Adrenal gland (tissue), 5 donors: ENCODE results near the gene FBXL14.

Source experiments
- POLR2A ChIP-seq, 2 donors: fragments of 450-650 bp; IDR thresholded peaks; one replicate each; pipeline ENCODE4 v1.6.1; 2017; ENCODE audit warnings: antibody characterized with exemption in 2 of 2, mild to moderate bottlenecking in 2 of 2, moderate library complexity in 1 of 2
- TF ChIP-seq, protein P1 (sequence below), 6 experiments: fragments of 450-650 bp in 4 of 6; fragments of 200-600 bp in 2 of 6; sonication (generic) in 1 of 6; IDR thresholded peaks; 1 replicate in 5 of 6; 2 replicates in 1 of 6; pipeline versions ENCODE4 v1.5.1 to v1.8.0; 2016 to 2021; ENCODE audit warnings: antibody characterized with exemption in 6 of 6, mild to moderate bottlenecking in 2 of 6, moderate library complexity in 1 of 6
- donor health status: DM: no; HTN: no; CAD: no.

DNA sequence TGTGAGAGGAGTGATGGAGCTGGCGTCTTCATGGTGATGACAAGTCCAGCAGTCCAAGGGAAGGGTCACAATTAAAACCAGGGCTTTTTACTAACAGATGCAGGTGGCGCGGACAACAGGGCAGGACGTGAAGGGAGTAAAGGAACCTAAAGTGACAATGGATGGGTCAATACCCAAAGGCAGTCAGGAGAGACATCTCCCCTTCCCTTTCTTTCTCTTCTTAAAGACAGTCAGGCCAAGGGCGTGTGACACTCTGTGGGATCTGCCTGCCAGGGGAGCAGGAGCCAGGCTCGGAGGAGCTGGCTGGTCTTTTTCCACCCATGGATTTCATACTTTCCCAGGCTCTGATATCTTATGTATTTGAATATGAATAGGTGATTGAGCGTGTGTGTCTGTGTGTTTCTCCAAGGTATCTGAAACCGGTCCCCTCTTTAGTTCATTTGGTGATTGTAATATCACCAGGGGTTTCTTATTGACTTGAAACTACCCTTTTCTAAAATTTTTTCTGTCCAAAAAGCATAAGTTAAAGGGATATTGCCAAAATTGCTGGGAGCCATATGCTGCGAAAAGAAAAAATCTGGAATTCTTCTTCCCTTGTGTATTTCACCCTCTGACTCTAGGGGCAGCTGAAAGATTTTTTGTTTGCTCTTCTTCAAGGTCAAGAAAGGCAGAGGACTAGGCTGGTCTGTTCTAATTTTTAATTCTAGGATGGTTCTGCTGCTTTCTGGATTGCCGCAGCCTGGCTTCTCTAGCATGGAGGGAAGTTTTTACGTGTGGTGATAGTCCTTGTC, 61.8 kb downstream of the FBXL14 start:
- no peak for TF ChIP-seq POLR2A (IDR thresholded peaks at IDR 0.05)
- TF ChIP-seq, protein P1, sequence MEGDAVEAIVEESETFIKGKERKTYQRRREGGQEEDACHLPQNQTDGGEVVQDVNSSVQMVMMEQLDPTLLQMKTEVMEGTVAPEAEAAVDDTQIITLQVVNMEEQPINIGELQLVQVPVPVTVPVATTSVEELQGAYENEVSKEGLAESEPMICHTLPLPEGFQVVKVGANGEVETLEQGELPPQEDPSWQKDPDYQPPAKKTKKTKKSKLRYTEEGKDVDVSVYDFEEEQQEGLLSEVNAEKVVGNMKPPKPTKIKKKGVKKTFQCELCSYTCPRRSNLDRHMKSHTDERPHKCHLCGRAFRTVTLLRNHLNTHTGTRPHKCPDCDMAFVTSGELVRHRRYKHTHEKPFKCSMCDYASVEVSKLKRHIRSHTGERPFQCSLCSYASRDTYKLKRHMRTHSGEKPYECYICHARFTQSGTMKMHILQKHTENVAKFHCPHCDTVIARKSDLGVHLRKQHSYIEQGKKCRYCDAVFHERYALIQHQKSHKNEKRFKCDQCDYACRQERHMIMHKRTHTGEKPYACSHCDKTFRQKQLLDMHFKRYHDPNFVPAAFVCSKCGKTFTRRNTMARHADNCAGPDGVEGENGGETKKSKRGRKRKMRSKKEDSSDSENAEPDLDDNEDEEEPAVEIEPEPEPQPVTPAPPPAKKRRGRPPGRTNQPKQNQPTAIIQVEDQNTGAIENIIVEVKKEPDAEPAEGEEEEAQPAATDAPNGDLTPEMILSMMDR (IDR thresholded peaks at IDR 0.05) = no peak
